GM12874 (cell line): ENCODE data around the gene TMEM11.

ENCODE experiments used
- TF ChIP-seq, protein P1 (sequence below): IDR thresholded peaks from 2 replicates; pipeline ENCODE4 v1.5.1; 2011; ENCODE audit warnings: low read depth, mild to moderate bottlenecking, control low read depth, low read length, moderate library complexity; ENCODE audit not compliant: insufficient read depth

The TMEM11 gene

DNA sequence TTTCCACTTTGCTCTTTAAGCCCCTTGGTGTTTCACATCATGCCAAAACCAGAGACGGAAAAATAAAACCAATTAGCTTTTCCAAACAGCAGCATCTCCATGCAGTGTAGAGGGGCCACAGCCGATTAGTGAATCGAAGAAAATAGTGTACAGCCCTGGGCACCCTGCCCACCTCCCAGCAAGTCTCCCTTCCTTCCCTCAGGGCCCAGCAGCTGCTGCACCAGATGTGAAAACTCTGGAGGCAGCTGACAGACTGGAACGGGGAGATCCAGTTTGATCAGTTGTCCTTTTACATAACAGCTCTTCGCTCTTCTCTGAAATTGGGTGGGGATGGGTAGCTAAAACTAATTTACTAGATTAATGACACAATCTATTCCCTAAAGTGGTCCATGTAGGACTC, 19.3 kb downstream of the TMEM11 start:
- TF ChIP-seq, protein P1, sequence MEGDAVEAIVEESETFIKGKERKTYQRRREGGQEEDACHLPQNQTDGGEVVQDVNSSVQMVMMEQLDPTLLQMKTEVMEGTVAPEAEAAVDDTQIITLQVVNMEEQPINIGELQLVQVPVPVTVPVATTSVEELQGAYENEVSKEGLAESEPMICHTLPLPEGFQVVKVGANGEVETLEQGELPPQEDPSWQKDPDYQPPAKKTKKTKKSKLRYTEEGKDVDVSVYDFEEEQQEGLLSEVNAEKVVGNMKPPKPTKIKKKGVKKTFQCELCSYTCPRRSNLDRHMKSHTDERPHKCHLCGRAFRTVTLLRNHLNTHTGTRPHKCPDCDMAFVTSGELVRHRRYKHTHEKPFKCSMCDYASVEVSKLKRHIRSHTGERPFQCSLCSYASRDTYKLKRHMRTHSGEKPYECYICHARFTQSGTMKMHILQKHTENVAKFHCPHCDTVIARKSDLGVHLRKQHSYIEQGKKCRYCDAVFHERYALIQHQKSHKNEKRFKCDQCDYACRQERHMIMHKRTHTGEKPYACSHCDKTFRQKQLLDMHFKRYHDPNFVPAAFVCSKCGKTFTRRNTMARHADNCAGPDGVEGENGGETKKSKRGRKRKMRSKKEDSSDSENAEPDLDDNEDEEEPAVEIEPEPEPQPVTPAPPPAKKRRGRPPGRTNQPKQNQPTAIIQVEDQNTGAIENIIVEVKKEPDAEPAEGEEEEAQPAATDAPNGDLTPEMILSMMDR: no peak

DNA sequence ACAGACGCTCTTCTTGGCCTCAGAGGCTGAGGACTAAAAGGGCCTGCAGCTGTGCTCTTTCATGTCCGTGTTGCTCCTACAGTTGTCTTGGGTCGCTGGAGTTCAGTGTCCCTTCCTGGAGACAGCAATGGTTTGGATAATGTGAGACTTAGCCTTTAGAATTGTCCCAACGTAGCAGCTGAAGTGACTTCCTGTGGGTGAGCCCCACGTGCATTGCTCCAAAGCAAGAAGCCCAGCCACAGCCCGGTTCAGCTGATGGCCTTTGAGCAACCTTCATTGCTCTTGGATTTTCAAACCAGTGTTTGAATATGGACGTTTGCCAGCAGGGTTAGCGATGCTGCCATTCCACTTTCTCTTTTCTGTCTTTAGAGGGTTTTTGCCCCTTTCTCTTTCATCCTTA, 19.7 kb downstream of the TMEM11 start:
- TF ChIP-seq, protein P1: no peak

DNA sequence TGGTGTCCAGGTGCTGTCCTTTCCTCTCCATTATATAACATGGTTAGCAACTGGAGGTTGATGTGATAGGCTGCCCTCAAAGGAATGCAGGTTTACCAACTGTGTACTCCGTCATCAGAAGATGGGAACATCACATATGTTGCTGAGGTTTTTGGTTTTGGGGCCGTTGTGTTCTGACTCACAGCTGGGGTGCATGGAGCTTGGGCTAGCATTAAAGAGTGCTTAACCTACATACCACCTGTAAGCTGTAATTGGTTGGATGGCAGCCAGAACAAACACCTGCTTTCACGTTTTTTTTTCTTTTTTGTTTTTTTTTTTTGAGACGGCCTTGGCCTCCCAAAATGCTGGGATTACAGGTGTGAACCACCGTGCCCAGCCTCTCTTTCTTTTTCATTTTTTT, 20.9 kb downstream of the TMEM11 start:
- TF ChIP-seq, protein P1: no peak

DNA sequence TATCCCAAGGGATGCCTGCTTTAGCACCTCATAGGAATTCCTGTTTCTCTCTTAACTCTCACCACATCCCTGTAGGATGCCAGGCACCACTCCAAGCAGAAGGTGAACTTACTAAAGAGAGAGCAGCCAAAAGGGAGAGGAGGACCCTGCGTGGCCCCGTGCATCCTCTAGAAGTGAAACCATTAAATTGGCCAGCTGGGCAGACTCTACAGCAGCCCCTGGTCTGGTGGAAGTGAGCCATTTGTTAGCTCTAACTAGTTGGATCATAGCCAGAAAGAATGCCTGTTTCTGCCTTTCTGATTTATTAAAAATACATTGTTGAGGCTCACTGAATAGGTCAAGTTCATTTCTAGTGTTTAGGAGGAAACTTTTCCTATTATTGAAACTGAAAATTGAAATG, 22.3 kb downstream of the TMEM11 start:
- TF ChIP-seq, protein P1: no peak

DNA sequence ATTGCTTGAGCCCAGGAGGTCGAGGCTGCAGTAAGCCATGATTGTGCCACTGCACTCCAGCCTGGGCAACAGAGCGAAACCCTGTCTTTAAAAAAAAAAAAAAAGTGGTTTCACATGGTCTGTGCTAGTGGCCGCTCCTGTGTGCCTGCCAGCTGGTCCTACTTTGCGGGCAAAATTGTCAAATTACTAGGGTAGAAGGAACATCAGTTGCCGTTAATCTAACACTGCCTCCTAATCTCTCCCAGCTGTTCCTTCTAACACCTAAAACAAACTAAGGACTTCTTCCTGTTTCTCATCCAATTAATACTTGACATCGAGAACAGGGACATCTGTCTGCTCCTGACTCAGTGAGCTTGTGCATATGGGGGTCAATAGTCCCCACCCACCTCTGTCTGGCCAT, 23.9 kb downstream of the TMEM11 start:
- TF ChIP-seq, protein P1: no peak

DNA sequence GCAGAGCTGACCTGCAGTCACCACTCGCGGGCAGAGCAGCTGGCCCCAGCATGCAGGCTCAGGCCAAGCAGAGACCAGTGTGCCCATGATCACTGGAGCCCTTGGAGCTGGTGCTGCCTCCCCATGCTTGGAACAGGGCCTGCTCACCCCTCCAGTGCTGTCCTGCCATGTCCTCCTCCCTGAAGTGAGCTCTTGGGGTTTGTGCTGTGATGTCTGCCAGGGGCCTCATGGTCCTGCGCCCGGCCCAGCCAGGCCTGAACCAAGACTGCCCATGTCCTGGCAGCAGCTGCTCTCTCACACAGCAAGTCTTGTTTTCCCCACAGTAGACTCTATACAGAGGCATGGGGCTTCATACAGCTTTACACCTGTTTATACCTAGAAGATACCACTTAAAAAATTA, 24.6 kb downstream of the TMEM11 start:
- TF ChIP-seq, protein P1: no peak

DNA sequence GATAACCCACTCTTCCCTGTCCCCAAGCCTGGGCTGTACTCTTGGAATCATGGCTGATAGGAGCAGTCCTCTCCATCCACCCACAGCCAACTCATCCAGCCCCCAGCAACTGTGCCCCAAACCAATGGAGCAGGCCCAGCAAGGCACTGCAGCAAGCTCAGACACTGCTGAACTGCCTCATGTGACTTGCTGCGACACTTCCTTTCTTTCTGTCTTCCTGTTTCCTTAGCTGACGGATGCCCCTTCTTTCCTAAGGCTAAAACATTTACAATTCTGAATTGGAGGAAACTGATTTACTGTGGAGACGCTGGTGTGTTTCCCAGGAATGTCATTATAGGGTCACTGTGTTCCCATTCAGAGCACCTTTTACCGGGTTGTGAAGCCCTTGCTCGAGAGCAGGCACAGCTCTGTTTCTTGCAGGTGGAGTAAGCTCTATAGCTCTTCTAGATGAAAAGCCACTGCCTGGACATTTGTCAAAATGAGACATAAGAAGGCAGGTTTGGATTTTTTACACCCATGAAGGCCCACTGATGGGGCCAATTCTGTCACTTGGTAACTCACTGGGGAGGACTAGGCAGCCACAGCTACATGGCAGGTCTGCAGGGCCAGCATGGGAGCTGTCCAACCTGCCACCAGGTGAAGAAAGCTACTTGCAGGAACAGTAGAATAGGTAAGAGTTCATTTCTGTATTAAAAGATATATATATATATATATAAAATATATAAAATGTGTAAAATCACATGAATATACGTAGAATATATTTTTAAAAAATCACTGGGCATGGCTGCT, 27.4 kb downstream of the TMEM11 start:
- TF ChIP-seq, protein P1: no peak

DNA sequence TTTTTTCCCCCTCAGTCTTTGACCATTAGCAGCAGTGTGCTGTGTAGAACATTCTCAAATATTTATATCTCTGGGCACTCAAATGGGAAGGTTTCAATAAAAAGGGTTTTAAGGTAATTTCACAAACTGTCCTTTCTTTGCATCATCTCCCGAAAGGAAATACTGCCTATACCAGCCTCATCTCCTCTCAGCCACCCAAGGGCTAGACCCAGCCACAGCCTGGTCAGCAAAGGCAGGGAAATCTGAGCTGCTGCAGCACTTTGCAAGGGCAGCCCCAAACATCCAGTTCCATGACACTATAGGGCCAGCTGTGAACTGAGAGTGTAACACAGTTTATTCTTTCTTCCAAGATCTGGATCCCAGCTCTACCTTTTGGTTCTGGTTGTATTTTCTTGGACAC, 28.9 kb downstream of the TMEM11 start:
- TF ChIP-seq, protein P1: no peak
